Stimulated activated CD4-positive, alpha-beta T cell treated with anti-CD3 and anti-CD28 coated beads, Interleukin-12 subunit alpha, Interleukin-12 subunit beta, amount 100 ng/mL, for 4 hours (primary cell): ENCODE data around the gene NTN3.
A peak's percentile ranks its signal among the peaks of the same experiment; 100 is the strongest.

Experiments
- DNase-seq: peaks from one replicate; pipeline ENCODE4 v3.0.0-alpha.2; 2020

NTN3 gene

DNA sequence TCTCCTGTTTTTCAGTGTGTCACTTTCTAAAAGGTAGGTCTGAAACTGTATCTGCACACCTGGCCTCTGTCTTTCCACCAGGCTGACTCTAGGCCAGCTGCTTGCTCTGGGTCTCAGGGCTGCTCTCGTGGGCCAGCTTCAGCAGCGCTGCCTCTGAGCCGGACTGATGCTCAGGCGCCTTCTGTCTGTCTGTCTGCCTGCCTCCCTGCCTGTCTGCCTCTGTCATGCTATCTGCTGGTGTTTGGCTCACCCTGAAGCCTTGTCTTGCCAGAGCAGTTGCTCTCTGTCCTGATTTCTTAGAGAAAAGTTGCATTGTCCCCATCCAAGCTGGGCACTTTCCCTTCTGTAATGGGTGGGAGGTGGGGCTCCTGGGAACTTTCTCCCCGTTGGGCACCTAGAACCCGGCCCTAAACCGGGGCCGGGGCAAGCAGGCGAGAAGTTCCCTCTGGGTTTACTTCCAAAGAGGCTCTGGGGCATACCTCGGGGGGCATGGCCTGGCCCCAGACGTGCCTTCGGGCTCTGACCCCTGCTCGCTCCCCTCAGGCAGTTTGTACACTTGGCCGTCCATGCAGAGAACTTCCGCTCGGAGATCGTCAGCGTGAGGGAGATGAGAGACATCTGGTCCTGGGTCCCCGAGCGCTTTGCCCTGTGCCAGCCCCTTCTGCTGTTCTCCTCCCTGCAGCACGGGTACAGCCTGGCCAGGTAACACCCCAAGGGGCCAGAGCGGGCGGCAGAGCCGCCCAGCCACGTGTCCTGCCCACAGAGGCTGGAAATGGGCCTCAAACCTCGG lies 26.8 kb downstream of the NTN3 start:
- DNase-seq, result no peak

- DNase-seq, result no peak
These were observed 27.6 kb downstream of the NTN3 start for GRCh38 chr16:2498531-2499253.

GRCh38 chr16:2499454-2499853 lies 28.4 kb downstream of the NTN3 start:
- DNase-seq, result no peak

DNA sequence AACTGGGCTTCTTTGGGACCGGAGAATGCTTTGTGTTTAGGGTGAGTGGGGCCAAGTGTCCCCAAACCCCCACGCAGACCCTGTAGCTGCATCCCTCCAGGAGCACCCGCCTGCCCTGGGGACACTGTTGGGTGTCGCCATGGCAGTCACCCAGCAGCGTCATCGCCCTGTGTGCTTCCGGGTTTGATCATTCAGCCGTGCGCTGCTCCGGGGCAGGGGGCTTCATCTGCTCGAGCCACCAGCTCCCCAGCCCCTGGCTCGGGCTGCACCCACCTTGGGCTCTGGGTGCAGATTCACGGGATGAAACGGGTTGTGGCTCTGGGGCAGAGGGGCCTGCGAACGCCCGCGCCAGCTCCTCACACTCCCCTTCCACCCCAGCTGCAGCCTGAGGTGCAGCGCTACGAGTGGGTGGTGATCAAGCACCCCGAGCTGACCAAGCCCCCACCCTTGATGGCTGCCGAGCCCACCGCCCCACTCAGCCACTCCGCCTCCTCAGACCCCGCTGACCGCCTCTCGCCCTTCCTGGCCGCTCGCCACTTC lies 28.9 kb downstream of the NTN3 start:
- DNase-seq, result no peak

DNA sequence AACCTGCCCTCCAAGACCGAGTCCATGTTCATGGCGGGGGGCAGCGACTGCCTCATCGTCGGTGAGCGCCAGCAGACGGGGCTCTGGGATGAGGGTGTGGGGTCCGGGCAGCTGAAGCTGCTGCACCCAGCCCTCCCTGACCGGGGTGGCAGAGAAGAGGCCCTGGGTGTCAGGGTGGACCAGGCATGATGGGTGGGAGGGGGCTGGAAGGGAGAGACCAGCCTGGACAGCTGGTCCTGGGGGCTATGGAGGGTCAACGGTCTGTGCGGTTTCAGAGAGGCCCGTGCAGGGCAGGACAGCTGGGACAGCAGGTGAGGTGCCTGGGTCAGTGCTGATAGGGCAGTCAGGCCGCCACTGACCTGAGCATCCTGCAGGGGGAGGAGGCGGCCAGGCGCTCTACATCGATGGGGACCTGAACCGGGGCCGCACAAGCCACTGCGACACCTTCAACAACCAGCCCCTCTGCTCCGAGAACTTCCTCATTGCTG lies 29.4 kb downstream of the NTN3 start:
- no peak for DNase-seq

- DNase-seq, result peak; percentile 78
These were observed 30.0 kb downstream of the NTN3 start for GRCh38 chr16:2500918-2501750.

GRCh38 chr16:2501946-2502895 lies 31.1 kb downstream of the NTN3 start:
- no peak for DNase-seq

- DNase-seq, result no peak
These were observed 34.6 kb downstream of the NTN3 start for GRCh38 chr16:2505695-2506094.

- DNase-seq, result no peak
These were observed 36.1 kb downstream of the NTN3 start for GRCh38 chr16:2507052-2507659.

DNA sequence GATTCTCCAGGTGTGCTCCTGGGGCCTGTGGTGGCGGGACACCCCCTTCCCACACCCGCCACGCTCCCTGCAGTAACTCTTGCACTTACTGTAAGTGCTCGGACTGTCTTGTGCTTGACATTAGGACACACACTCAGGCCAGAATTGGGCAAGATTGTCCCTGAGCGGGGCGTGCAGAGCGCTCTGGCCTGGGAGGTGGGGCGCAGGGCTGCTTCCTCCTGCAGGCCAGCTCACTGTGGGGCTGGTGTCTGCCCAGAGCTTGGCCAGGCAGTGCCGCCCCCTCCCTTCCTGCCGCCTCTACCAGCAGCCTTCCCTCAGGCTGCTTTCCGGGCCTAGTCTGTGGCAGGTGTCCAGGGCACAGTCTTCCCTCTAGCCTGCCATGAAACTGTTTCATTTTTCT lies 36.6 kb downstream of the NTN3 start:
- DNase-seq, result no peak

GRCh38 chr16:2508722-2509400 lies 37.8 kb downstream of the NTN3 start:
- no peak for DNase-seq

DNA sequence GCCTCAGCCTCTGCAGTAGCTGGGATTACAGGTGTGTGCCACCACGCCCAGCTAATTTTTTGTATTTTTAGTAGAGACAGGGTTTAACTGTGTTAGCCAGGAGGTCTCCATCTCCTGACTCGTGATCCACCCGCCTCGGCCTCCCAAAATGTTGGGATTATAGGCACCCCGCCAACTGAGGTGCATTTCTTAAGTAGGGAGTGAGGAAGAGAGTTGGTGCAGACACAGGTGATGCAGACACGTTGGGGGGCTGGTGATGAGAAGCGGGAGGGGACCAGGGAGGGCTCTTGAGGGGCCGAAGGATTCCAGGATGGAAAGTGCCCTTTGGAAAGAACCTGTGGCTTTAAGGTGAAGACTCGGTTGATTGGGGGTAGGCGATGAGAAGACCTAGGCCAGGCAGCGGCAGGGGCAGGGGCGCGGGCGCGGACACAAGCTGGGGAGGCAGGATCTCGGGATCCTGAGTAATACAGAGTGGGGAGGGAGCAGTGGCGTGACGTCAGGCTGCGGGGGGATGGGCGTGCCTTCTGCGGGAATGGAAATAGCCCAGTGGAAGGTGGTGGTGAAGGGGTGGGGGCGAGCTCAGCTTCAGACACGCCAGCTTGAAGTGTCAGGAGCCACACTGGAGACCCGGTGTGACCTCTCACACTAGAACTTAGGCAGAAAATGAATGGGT lies 40.2 kb downstream of the NTN3 start:
- no peak for DNase-seq

DNA sequence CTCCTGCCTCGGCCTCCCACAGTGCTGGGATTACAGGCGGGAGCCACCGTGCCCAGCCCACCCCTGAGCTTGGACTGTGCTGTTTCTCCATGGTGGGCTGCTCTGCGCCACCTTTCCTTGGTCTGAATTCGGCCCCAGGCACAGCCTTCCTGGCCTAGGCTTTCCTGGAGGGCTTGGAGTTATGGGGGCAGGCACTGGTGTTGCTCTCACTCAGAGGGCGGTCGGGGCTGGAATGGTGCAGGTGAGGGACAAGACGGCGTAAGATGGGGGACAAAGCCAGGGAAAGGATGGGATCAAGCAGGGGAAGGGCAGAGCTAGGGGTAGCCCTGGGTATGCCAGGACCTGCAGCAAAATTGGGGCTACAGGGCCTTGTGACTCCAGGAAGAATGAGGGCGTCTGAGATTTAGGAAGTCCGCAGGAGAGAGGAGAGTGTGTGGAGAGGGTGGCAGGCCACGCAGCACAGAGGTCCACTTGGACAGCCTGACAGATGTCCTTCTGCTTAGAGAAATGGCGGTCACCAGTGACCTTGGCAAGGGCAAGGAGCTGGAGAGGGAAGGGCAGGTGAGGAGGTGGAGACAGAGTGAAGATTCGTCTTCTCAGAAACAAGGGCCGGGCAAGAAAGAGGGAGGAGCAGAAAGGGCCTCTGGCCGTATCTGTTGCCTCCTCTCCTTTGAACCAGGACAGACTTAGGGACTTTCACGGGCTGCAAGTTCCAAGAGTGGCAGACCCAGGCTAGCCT lies 41.1 kb downstream of the NTN3 start:
- no peak for DNase-seq

- no peak for DNase-seq
These were observed 41.8 kb downstream of the NTN3 start for GRCh38 chr16:2512735-2513404.

DNA sequence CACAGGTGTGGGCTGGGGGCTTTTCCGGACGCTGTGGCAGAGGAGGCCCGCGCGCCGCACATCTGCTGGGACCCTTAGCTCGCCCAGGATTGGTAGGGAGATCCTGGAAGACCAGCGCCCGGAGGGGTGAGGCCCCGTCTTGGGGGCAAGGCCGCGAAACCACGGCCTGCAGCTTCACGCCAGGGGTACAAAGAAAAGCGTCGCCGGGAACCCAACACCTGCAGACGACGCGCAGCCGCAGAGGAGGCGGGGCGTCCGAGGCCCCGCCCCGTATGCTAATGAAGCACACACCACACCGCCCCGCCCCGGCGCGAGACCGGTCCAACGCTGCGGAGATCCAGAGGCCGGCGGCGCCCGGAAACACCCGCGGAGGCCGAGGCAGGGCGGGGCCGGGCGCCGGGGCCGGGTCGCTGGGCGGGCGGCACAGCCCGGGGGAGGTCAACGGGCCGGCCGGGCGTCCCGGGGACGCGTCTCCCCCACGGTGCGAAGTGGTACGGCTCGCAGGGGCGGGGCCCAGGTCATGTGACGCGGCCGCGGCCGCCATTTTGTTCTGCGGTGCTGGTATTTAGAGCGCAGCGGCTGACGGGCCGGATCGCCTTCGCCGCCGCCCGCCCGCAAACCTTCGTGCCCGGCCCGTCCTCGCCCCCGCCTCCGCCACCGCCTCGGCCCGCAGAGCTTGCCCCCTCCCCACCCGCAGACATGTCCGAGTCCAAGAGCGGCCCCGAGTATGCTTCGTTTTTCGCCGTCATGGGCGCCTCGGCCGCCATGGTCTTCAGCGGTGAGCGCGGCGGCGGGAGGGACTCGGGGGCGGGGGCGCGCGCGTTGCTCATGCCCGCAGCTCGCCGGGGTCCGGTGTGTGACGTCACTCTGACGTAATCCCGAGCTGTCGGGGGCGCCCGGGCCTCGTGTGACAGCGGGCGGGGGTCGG lies 42.6 kb downstream of the NTN3 start, which contains the start of gene ATP6V0C:
ATP6V0C (plus strand) TSS at position 548 of the 928 bp plus-strand sequence; CDS start at position 700, 152 bp downstream.
- DNase-seq, result peak; percentile 88

- DNase-seq, result peak; percentile 26
These were observed 43.5 kb downstream of the NTN3 start for GRCh38 chr16:2514333-2515179.
